A673 (cell line): Measurements from ENCODE around the gene ZDHHC23.

ENCODE experiments used
- CTCF ChIP-seq: fragments of 300-800, 200-600 bp; sonication (generic); conservative IDR thresholded peaks from 2 replicates; pipeline ENCODE4 v1.5.1; 2017; ENCODE audit warnings: low read depth, mild to moderate bottlenecking, antibody characterized with exemption, low read length, moderate library complexity, mixed read lengths
- EZH2 ChIP-seq: fragments of 200-600 bp; sonication (generic); IDR thresholded peaks from 2 replicates; pipeline ENCODE4 v1.6.1; 2017; ENCODE audit warnings: borderline replicate concordance, low read depth, mild to moderate bottlenecking, mixed read lengths, antibody characterized with exemption, low read length; ENCODE audit not compliant: poor library complexity, severe bottlenecking

GRCh38 chr3:113979916-113980315 lies 32.1 kb downstream of the ZDHHC23 start:
- no peak for TF ChIP-seq CTCF
- TF ChIP-seq EZH2, result no peak
